ENCODE results near the gene CYP2D6. TPM values are rescaled to one million over a fixed set of nuclear protein-coding genes. Genes with fewer than 3 reads are reported as not detected.

The CYP2D6 gene
- total and polyA plus RNA-seq, 10 of the 15 experiments (the other 5 are each of a cell fraction or from before 2014, with no cell fraction given): 0.08 to 1.4 (median 0.39) TPM

DNA sequence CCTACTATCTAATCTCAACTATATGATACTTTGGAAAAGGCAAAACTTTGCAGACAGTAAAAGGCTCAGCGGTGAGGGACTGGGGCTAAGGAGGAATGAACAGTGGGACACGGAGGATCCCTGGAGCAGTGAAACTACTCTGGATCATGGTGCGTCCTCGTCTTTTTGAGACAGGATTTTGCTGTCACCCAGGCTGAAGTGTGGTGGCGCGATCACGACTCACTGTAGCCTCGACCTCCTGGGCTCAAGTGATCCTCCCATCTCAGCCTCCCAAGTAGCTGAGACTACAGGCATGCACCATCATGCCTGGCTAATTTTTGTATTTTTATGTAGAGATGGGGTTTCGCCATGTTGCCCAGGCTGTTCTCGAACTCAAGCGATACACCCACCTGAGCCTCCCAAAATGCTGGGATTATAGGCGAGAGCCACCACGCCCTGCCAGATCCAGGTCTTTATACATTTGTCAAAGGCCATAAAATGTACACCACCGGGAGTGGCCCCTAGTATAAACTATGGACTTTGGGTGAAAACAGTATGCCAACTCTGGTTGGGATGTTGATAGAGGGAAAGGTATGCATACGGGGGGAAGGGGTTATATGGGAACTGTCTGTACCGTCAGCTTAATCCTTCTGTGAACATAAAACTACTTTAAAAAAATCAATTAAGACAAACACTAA is 28.0 kb upstream of the CYP2D6 start:
- Histone ChIP-seq H3K36me3 (ENCODE audit: control insufficient read depth in 2 of 2, insufficient read depth in 2 of 2, low read length in 1 of 2) (peaks cover 7 to 20% of the 10 kb centered on the region in 2 experiments; a peak in 3 of 4 replicates), H3K27ac (ENCODE audit: control insufficient read depth, insufficient read depth) (no peak overlapping the region), H3K27me3 (replicated peaks in 1 of 2; ENCODE audit: control insufficient read depth in 2 of 2, insufficient read depth in 2 of 2, low read length in 1 of 2) (no peaks in the 10 kb centered on the region), H2AFZ (ENCODE audit: control insufficient read depth, low read depth, low read length) (no peak overlapping the region), H3K9me3 (replicated peaks; ENCODE audit: control insufficient read depth, insufficient read depth, low read length) (no peaks in the 10 kb centered on the region), H3K4me3 (no peak overlapping the region), H3K4me1 (ENCODE audit: control insufficient read depth, insufficient read depth, low read length) (no peaks in the 10 kb centered on the region), H4K20me1 (ENCODE audit: control insufficient read depth, insufficient read depth) (no peaks in the 10 kb centered on the region), H3K4me2 (ENCODE audit: control insufficient read depth, insufficient read depth) (no peak overlapping the region), H3K79me2 (ENCODE audit: control insufficient read depth, insufficient read depth, low read length) (no peaks in the 10 kb centered on the region), H3K9ac (ENCODE audit: control insufficient read depth, insufficient read depth, low read length) (no peak overlapping the region)
- CTCF ChIA-PET: interaction anchor here (1.0 kb wide), 1 partner anchor 286 kb away, joined by 3 read pairs; no protein-coding TSS in a partner anchor
- WGBS (ENCODE audit: insufficient coverage, insufficient replicate concordance, low lambda C conversion rate, missing lambda C conversion rate): 93% methylated on average over 16 of the region's 16 CpGs
- RAD21 ChIA-PET (ENCODE audit: unreplicated experiment): interaction anchor here (0.6 kb wide), 1 partner anchor 141 kb away, joined by 3 read pairs; no protein-coding TSS in a partner anchor
- SMC1A ChIA-PET (ENCODE audit: uncharacterized antibody, unreplicated experiment): interaction anchor here (0.7 to 1.0 kb wide), 2 partner anchors 15 to 158 kb away, joined by 3 read pairs; no protein-coding TSS in a partner anchor
- FAIRE-seq (no peak), DNase-seq (ENCODE audit: low read depth, low spot score) (no peak), ATAC-seq (no peak)
- no TSS peak for BruUV-seq (replicated peaks)
- intact Hi-C loops (cut with micrococcal nuclease; ENCODE audit: unreplicated experiment): no loop called here
- in situ Hi-C loops (cut with MboI): no loop called here
- POLR2A ChIA-PET: interaction anchor here (0.9 kb wide), 1 partner anchor 27 kb away, joined by 6 read pairs; no protein-coding TSS in a partner anchor
- no peak for TF ChIP-seq SRF (IDR thresholded peaks at IDR 0.05; ENCODE audit: low read depth in 2 of 2, low read length in 2 of 2)
- TF ChIP-seq, protein P1, sequence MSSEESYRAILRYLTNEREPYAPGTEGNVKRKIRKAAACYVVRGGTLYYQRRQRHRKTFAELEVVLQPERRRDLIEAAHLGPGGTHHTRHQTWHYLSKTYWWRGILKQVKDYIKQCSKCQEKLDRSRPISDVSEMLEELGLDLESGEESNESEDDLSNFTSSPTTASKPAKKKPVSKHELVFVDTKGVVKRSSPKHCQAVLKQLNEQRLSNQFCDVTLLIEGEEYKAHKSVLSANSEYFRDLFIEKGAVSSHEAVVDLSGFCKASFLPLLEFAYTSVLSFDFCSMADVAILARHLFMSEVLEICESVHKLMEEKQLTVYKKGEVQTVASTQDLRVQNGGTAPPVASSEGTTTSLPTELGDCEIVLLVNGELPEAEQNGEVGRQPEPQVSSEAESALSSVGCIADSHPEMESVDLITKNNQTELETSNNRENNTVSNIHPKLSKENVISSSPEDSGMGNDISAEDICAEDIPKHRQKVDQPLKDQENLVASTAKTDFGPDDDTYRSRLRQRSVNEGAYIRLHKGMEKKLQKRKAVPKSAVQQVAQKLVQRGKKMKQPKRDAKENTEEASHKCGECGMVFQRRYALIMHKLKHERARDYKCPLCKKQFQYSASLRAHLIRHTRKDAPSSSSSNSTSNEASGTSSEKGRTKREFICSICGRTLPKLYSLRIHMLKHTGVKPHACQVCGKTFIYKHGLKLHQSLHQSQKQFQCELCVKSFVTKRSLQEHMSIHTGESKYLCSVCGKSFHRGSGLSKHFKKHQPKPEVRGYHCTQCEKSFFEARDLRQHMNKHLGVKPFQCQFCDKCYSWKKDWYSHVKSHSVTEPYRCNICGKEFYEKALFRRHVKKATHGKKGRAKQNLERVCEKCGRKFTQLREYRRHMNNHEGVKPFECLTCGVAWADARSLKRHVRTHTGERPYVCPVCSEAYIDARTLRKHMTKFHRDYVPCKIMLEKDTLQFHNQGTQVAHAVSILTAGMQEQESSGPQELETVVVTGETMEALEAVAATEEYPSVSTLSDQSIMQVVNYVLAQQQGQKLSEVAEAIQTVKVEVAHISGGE (CRISPR knock-in tag; IDR thresholded peaks at IDR 0.05): no peak
- TF ChIP-seq FOS (IDR thresholded peaks at IDR 0.05; ENCODE audit: borderline replicate concordance, extremely low read depth, insufficient read length): no peak
- TF ChIP-seq KDM1A (IDR thresholded peaks at IDR 0.05; ENCODE audit: borderline replicate concordance): no peak
- TF ChIP-seq CEBPZ (IDR thresholded peaks at IDR 0.05; ENCODE audit: low read depth, low read length): no peak

Measured in GM12878 (cell line).